GM19452 (cell line): ENCODE data around the gene LPP.

ENCODE experiments used
- ATAC-seq: cut with Tn5 transposase; IDR thresholded peaks from one replicate; pipeline ENCODE4 v1.9.1; 2021; ENCODE audit not compliant: unreplicated experiment

The LPP gene

DNA sequence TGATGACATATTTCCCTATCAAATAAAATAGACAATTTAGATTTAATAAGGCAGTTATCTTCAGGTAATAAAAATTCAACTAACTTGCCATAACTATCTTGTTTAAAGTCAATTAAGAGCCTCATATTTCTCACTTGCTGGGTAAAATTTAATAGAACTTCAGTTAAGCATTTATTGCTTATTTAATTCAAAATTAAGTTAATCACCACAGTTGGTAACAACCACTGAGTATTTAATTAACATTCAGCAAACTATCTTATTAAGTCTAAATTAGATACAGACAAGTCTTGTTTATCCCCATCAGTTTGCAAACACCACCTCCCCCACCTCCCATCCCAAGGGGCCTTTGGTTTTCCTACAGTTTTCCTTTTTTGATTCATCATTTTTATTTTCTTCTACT is 14.7 kb downstream of the LPP start:
- no peak for ATAC-seq

DNA sequence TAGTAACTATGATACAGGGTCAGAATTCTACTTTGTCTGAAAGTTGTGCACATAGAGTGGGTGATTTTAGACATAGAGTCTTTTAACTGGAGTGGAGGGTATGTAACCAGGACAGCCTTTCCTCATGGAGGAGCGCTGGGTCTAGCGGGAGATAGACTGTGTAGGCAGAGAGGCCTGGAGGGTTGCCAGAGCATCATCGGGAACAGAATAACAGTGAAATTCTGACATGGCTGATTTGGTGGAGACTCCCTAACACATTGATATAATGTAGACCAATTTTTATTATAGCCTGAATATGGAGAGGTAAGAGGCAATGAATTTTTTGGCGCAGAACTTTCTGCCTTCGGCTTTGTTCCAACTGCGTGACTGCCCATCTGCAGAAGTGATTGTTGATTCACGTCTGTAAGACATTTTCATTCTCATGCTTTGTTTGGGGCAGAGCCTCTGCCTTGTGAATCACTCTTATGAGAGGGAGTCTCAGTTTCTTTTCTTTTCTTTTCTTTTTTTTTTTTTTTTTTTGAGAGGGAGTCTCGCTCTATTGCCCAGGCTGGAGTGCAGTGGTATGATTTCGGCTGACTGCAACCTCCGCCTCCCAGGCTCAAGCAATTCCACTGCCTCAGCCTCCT is 16.0 kb downstream of the LPP start:
- no peak for ATAC-seq

GRCh38 chr3:188170461-188171459 is 16.8 kb downstream of the LPP start:
- no peak for ATAC-seq

DNA sequence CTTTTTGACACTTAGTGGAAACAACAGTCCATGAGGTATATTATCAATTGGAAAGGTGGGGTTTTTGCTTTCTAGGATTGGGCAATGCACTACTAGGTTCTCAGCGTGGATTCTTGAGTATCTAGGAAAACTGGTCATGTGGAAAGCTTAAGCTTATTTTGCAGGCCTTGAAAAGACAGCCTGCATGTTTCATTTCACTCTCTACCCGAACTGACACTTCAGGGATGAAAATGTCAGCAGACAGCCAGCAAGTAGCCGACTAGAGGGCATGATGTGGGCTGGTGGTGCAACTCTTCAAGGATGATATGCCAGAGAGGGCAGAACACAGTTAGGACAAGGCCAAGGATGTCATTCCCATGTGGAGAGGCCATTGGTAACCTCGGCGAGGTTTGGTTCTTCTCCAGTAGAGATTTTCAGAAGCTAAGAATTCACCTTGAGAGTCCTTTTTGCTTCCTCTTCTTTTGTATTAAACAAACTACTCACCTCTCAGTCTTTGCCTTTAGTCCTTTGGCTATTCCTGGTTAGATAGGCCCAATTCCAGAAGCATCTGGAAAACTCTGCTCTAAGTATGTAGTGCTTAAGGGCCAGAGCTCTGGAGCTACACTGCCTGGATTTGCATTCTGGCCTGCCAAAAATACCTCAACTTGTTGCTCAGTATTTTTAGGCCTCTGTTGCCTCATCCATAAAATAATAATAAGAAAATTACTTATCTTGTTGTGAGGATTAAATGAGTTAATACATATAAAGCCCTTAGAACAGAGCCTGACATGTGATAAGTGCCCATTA is 17.9 kb downstream of the LPP start:
- no peak for ATAC-seq

GRCh38 chr3:188174317-188175044 is 20.5 kb downstream of the LPP start:
- ATAC-seq: no peak

- ATAC-seq: no peak
Measured at GRCh38 chr3:188176476-188176875, 22.5 kb downstream of the LPP start.

- ATAC-seq: no peak
Measured at GRCh38 chr3:188176884-188177283, 22.9 kb downstream of the LPP start.

DNA sequence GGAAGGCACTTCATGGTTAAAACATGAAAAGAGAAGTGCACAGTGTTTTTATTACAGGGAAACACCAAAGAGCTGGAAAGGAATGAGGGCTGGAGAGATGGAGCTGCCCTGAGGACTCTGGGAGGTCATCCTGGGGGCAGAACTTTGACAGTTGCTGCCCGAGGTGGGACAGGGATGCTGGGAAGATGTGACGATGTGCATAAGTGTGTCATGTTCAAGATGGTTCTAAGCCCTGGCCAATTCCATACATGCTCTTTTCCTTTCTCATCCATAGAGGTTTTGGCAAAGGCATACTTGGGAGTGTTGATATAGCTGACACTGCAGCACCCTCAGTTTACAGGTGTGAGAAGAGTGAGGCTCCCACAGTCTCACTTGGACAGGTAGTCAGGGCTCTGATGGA is 23.8 kb downstream of the LPP start:
- no peak for ATAC-seq

DNA sequence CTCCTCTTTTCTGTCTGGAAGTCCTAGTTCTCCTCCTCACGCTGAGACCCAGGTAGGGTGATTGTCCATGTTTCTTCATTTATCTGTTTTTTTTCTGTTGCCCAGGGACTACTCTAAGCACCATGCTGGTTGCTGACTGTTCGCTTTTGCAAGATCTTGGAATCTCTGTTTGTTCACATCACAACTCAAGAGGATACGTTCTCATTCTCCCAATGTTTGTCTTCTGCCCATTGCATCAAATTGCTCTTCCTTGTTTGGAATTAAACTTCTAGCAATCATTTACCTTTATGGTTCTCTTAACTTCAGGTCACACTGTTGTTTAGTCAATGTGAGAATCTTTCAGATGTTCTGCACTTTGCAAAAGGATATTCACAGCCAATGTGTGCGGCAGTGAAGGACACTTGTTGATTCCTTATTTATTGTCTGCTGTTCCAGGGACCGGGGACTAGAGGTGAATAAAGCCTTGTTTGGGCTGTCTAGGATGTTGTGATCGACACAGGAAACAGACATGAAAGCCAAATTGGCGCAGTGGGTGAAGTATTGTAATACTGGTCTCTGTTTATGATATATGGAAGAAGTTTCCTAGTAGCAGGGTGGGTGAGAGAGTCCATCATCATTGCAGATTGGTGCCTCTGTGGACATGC is 24.5 kb downstream of the LPP start:
- no peak for ATAC-seq

DNA sequence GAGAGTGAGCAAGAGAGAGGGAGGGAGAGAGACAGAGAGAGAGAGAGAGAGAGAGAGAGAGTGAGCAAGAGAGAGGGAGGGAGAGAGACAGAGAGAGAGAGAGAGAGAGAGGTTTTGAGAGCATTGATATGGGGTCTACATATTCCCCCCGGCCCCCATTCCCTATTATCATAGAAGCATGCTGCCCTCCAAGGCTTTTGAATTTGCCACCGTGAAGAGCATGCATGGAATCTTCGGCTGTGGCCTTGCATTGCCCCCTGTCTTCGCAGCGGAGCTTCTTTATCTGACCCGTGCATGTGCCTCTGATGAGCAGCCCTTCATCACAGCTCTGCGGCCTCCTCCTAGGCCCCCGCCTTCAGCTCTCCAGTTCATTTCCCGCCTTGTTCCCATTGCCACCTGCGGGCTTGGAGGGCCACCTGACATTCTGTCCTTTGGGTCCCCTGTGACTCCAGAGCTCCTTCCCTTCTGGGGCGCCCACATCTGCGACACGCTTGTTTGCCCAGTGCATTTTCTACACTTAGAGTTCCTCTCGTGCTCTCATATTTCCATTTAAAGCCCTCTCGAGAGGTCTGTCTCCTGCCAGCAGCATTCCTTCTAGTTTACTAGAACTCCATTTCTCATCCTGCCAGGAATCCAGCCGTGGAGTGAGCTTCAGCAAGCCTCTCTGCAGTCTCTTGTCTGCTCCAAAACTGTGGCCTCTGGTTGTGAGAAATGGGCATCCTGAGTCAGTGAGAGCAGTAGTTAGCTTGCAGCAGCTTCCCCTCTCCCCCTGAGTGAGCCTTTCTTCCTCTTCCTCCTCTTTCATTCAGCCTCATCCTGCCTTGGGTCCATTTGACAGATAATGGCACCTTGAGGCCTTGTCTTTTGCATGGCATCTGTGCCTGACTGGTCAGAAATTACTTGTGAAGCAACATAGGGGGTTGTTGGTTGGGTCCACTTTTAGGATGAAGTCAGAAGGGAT is 25.3 kb downstream of the LPP start:
- no peak for ATAC-seq

- no peak for ATAC-seq
Measured at GRCh38 chr3:188180114-188180513, 26.2 kb downstream of the LPP start.

DNA sequence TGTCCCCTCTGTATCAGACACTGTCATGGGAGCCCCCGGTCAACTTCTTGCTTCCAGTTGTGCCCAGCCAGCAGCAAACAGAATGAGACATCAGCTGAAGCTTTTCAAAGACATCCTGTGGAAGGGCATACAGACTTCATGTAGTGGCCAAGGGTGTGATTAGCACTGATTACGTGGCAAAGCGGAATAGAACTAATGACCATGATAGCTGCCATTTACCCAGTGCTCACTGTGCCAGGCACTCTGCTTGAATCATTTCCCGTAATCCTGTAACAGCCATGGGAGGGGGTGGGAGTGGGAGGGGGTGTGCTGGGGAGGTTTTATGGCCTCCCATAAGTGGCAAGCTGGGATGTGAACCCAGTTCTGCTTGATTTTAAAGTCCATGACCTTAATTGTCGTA is 29.5 kb downstream of the LPP start:
- no peak for ATAC-seq

- no peak for ATAC-seq
Measured at GRCh38 chr3:188184160-188184559, 30.2 kb downstream of the LPP start.

DNA sequence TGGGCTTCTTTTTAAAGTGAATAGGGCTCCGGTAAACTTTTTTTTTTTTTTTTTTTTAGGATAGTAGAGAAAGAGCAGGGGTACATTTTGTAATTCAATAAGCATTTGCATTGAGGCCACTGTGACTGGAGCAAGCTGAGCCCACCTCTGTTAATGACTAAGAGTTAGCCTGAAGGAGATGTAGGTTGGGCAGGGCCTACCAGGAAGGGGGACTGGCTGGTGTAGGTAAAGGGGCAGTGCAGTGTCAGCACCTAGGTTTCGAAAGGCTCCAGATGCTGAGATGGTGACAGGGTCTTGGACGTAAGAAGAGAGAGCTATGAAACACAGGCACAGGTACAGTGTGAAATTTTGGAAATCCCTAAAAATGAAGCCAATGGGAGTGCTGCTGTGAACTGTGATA is 30.7 kb downstream of the LPP start:
- no peak for ATAC-seq

DNA sequence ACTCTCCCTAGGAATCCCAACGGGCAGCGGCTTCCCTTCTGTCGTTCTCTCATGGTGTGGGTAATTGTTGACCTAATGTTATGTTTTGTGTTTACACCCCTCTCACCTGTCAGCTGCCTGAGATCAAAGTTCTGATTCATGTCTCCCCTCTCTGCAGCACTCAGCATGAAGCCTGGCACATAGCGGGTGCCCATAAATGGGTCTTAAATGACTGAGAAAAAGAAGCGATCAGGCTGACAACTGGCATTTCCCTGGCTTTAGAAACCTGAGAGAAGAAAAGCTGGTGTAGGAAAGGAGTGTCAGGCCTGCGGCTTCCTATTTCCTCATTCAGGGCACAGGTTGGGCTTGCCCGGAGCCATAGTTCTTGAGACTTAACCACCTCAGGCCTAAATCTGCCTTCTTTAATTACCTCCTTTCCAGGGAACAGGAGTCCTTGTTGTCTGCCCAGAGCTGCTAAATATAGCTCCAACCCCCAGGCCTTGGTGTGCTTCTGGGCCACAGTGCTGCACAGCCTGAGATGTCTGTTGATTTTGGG is 31.8 kb downstream of the LPP start:
- ATAC-seq: no peak

- ATAC-seq: no peak
Measured at GRCh38 chr3:188187053-188187452, 33.1 kb downstream of the LPP start.

DNA sequence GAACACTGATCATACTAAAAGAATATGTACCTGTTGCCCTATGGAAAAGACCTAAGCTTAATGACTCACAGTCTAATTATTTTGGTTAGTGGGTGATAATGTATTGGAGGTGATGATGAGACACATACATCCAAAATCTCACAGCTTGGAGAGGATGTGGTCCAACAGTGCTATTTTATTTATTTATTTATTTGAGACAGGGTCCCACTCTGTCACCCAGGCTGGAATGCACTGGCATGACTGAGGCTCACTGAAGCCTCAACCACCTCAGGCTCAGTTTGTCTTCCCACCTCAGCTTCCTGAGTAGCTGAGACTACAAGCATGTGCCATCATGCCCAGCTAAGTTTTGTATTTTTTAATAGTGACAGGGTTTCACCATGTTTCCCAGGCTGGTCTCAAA is 35.0 kb downstream of the LPP start:
- ATAC-seq: no peak

GRCh38 chr3:188191460-188191859 is 37.5 kb downstream of the LPP start:
- no peak for ATAC-seq

DNA sequence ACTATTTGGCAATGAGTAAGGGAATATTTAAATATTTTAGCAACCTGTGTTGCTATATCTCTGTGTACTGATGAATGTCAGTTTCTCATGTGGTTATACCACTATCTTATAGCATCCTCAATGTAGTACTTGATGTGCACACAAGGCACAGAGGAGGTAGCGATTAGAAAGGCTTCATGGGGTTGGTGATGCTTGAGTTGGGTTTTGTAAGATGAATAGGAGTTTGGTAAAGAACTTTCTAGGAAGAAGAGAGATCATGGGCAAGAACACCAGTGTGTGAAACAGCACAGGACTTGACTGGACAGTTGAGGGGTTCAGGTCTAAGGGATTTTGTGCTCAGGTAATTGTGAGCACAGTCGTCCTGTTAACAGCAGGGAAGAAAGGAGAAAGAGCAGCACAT is 38.1 kb downstream of the LPP start:
- no peak for ATAC-seq
